H1 (cell line): Measurements from ENCODE around the gene FERMT2. TPM values are rescaled to one million over a fixed set of nuclear protein-coding genes. Genes with fewer than 3 reads are reported as not detected.

ENCODE experiments used
- BCL11A ChIP-seq, 2 experiments: IDR thresholded peaks; one replicate each; pipeline ENCODE4 v1.6.1; 2011; ENCODE audit warnings: low read depth in 2 of 2, low read length in 2 of 2, mild to moderate bottlenecking in 2 of 2
- CHD7 ChIP-seq: fragments of 300-600 bp; sonication (generic); IDR thresholded peaks from 2 replicates; pipeline ENCODE4 v1.7.1; 2012; ENCODE audit warnings: low read length, moderate library complexity, mild to moderate bottlenecking, inconsistent platforms; ENCODE audit not compliant: insufficient replicate concordance
- CREB1 ChIP-seq: IDR thresholded peaks from 2 replicates; pipeline ENCODE4 v1.6.1; 2012; ENCODE audit warnings: inconsistent platforms
- CTBP2 ChIP-seq: IDR thresholded peaks from 2 replicates; pipeline ENCODE4 v1.7.0; 2011; ENCODE audit warnings: borderline replicate concordance, mild to moderate bottlenecking, moderate library complexity, mixed read lengths, low read length; ENCODE audit not compliant: insufficient read depth, insufficient read length
- EGR1 ChIP-seq: IDR thresholded peaks from 2 replicates; pipeline ENCODE4 v1.6.1; 2011; ENCODE audit warnings: low read depth, low read length, borderline replicate concordance
- EP300 ChIP-seq, 2 experiments: IDR thresholded peaks; 1 replicate in 1 of 2; 2 replicates in 1 of 2; pipeline ENCODE4 v1.6.1; 2011 to 2012; ENCODE audit warnings: low read depth in 2 of 2, low read length in 2 of 2, mild to moderate bottlenecking in 2 of 2, borderline replicate concordance in 1 of 2, inconsistent platforms in 1 of 2, moderate library complexity in 1 of 2
- JUND ChIP-seq: IDR thresholded peaks from 2 replicates; pipeline ENCODE4 v1.6.1; 2011; ENCODE audit warnings: mild to moderate bottlenecking, improper control_type of control experiment, low read length
- MAX ChIP-seq: IDR thresholded peaks from 2 replicates; pipeline ENCODE4 v1.6.1; 2012; ENCODE audit warnings: inconsistent platforms
- POLR2A ChIP-seq, 2 experiments: IDR thresholded peaks; 1 replicate in 1 of 2; 2 replicates in 1 of 2; pipeline ENCODE4 v1.6.1; 2011; ENCODE audit warnings: low read depth in 2 of 2, low read length in 2 of 2, mild to moderate bottlenecking in 2 of 2; ENCODE audit errors: control extremely low read depth in 1 of 2
- RAD21 ChIP-seq, 2 experiments: IDR thresholded peaks in 1 of 2; conservative IDR thresholded peaks in 1 of 2; 2 replicates each; pipeline ENCODE4 v1.6.1; 2011; ENCODE audit warnings: low read depth in 2 of 2, low read length in 2 of 2, improper control_type of control experiment in 1 of 2, inconsistent platforms in 1 of 2, mild to moderate bottlenecking in 1 of 2, moderate library complexity in 1 of 2
- SUZ12 ChIP-seq: fragments of 200-600 bp; sonication (generic); IDR thresholded peaks from 2 replicates; pipeline ENCODE4 v1.6.1; 2012; ENCODE audit warnings: mild to moderate bottlenecking, inconsistent platforms, low read length, moderate library complexity, mixed read lengths
- TAF7 ChIP-seq: optimal IDR thresholded peaks from 2 replicates; pipeline ENCODE3; 2011; ENCODE audit warnings: low read depth, mild to moderate bottlenecking, inconsistent platforms, low read length, moderate library complexity, borderline replicate concordance
- polyA plus RNA-seq, 7 experiments: library from polyadenylated mRNA; depleted of rRNA in 3 of 7; stranded (reverse) in 5 of 7; unstranded in 2 of 7; fragments of >200 nt in 5 of 7; fragments of 200-250 nt in 2 of 7; gene quantifications; 1 replicate in 5 of 7; 2 replicates in 1 of 7; 4 replicates in 1 of 7; pipeline versions ENCODE4 v1.2.1 to v1.2.3, GENCODE V29; 2011 to 2013; ENCODE audit warnings: missing spikeins in 2 of 7, mixed read lengths in 2 of 7
- total RNA-seq: library from RNA; stranded (reverse); fragmentation: NEBNext Ultra II Directional; extraction: Animal tissue kit (Norgen Biotek cat#: 25700); gene quantifications from 2 replicates; pipeline ENCODE4 v1.2.1, GENCODE V29; 2021

Gene FERMT2
- total and polyA plus RNA-seq, 2 of the 8 experiments (the other 6 are each of a cell fraction or from before 2014, with no cell fraction given), result 53.3 to 142 TPM

- TF ChIP-seq CHD7 (no peak), TAF7 (no peak), JUND (no peak), RAD21 (IDR thresholded peaks at IDR 0.05 in 1 of 2, conservative IDR thresholded peaks at IDR 0.05 in 1 of 2; ENCODE audit: low read depth in 2 of 2, low read length in 2 of 2) (no peak), EP300 (IDR thresholded peaks at IDR 0.05; ENCODE audit: borderline replicate concordance in 1 of 2, low read depth in 2 of 2, low read length in 2 of 2) (no peak), CREB1 (no peak), SUZ12 (no peak), MAX (no peak), CTBP2 (no peak), EGR1 (no peak), POLR2A (IDR thresholded peaks at IDR 0.05; ENCODE audit: control extremely low read depth in 1 of 2, low read depth in 2 of 2, low read length in 2 of 2) (no peak), BCL11A (IDR thresholded peaks at IDR 0.05; ENCODE audit: low read depth in 2 of 2, low read length in 2 of 2) (no peak)
Measured at GRCh38 chr14:52936437-52936836, 14.4 kb downstream of the FERMT2 start (continued).
